ENCODE data around the gene LSM11.
"Not testable (repeated sequence)": the region's sequence is repeated elsewhere in the genome, so short reads cannot be mapped to it uniquely, and the experiment has no call there.

LSM11 gene

GRCh38 chr5:157743163-157744050 is at the start of gene LSM11:
TSS of gene LSM11 (plus strand) at chr5:157743712. CDS start at chr5:157743751, 39 bp downstream.
- peak; percentile 89 for DNase-seq (ENCODE audit: low spot score)

GRCh38 chr5:157693816-157694215 is 49.7 kb upstream of the LSM11 start:
- not testable (repeated sequence) for DNase-seq (ENCODE audit: low spot score)

GRCh38 chr5:157696154-157696553 is 47.4 kb upstream of the LSM11 start:
- not testable (repeated sequence) for DNase-seq (ENCODE audit: low spot score)

- not testable (repeated sequence) for DNase-seq (ENCODE audit: low spot score)
Measured at GRCh38 chr5:157698674-157699073, 44.8 kb upstream of the LSM11 start.

- no peak for DNase-seq (ENCODE audit: low spot score)
Measured at GRCh38 chr5:157703736-157704135, 39.8 kb upstream of the LSM11 start.

GRCh38 chr5:157708866-157709265 is 34.6 kb upstream of the LSM11 start:
- DNase-seq (ENCODE audit: low spot score): no peak

GRCh38 chr5:157709346-157709745 is 34.2 kb upstream of the LSM11 start:
- DNase-seq (ENCODE audit: low spot score): no peak

GRCh38 chr5:157710431-157710830 is 33.1 kb upstream of the LSM11 start:
- DNase-seq (ENCODE audit: low spot score): no peak

- DNase-seq (ENCODE audit: low spot score): no peak
Measured at GRCh38 chr5:157710882-157711281, 32.6 kb upstream of the LSM11 start.

GRCh38 chr5:157713830-157714595 is 29.5 kb upstream of the LSM11 start:
- no peak for DNase-seq (ENCODE audit: low spot score)

GRCh38 chr5:157714596-157714864 is 29.0 kb upstream of the LSM11 start:
- DNase-seq (ENCODE audit: low spot score): no peak

- peak; percentile 66 for DNase-seq (ENCODE audit: low spot score)
Measured at GRCh38 chr5:157718519-157718918, 25.0 kb upstream of the LSM11 start.

GRCh38 chr5:157719245-157719644 is 24.3 kb upstream of the LSM11 start:
- DNase-seq (ENCODE audit: low spot score): no peak

GRCh38 chr5:157721159-157721558 is 22.4 kb upstream of the LSM11 start:
- DNase-seq (ENCODE audit: low spot score): no peak

- DNase-seq (ENCODE audit: low spot score): not testable (repeated sequence)
Measured at GRCh38 chr5:157722895-157723294, 20.6 kb upstream of the LSM11 start.

GRCh38 chr5:157726607-157727006 is 16.9 kb upstream of the LSM11 start:
- DNase-seq (ENCODE audit: low spot score): not testable (repeated sequence)

- DNase-seq (ENCODE audit: low spot score): not testable (repeated sequence)
Measured at GRCh38 chr5:157727858-157728257, 15.7 kb upstream of the LSM11 start.

- no peak for DNase-seq (ENCODE audit: low spot score)
Measured at GRCh38 chr5:157729858-157730257, 13.7 kb upstream of the LSM11 start.

- DNase-seq (ENCODE audit: low spot score): no peak
Measured at GRCh38 chr5:157730900-157731271, 12.6 kb upstream of the LSM11 start.

GRCh38 chr5:157731272-157732129 is 12.0 kb upstream of the LSM11 start, which contains the start of gene THG1L:
TSS of gene THG1L (plus strand) at chr5:157731420. CDS start at chr5:157731441, 21 bp downstream.
- peak; percentile 99 for DNase-seq (ENCODE audit: low spot score)

- no peak for DNase-seq (ENCODE audit: low spot score)
Measured at GRCh38 chr5:157732130-157732514, 11.4 kb upstream of the LSM11 start.

- no peak for DNase-seq (ENCODE audit: low spot score)
Measured at GRCh38 chr5:157732596-157733262, 10.8 kb upstream of the LSM11 start.

Measured in CD4-positive, alpha-beta T cell treated with Interleukin-2 at 100 ng/mL for 4 hours (primary cell).